ENCODE measurements around the gene CASZ1.

DNA sequence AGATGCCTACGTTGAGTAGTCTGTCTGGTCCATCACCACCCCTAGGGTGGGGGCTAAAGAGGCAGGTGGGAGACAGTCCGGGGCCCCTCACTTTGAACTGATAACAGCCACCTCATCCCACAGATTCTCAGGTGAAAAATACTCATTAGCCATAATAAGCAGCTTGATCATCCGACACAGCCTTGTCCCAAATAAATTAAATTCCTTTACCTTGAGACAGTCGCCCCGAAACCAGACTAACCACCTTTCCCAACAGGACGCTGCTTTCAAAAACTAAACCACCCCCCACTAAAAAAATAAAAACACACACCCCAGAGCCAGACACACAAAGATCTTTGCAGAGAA, 103.3 kb downstream of the CASZ1 start:
- TF ChIP-seq, protein P1, sequence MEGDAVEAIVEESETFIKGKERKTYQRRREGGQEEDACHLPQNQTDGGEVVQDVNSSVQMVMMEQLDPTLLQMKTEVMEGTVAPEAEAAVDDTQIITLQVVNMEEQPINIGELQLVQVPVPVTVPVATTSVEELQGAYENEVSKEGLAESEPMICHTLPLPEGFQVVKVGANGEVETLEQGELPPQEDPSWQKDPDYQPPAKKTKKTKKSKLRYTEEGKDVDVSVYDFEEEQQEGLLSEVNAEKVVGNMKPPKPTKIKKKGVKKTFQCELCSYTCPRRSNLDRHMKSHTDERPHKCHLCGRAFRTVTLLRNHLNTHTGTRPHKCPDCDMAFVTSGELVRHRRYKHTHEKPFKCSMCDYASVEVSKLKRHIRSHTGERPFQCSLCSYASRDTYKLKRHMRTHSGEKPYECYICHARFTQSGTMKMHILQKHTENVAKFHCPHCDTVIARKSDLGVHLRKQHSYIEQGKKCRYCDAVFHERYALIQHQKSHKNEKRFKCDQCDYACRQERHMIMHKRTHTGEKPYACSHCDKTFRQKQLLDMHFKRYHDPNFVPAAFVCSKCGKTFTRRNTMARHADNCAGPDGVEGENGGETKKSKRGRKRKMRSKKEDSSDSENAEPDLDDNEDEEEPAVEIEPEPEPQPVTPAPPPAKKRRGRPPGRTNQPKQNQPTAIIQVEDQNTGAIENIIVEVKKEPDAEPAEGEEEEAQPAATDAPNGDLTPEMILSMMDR (IDR thresholded peaks at IDR 0.05): no peak
- TF ChIP-seq ZFX (IDR thresholded peaks at IDR 0.05; ENCODE audit: borderline replicate concordance): no peak
